ENCODE results near the gene HAS3. TPM values are rescaled to one million over a fixed set of nuclear protein-coding genes. Genes with fewer than 3 reads are reported as not detected.

The HAS3 gene
- total RNA-seq, 1 donor from 2014 or later, result 0.82 TPM

- no peak for TF ChIP-seq CTCF (IDR thresholded peaks at IDR 0.05)
- H3K27me3 Mint-ChIP-seq, result no peaks in the 10 kb centered on the region
- no peak overlapping the region for H3K4me3 Mint-ChIP-seq
- peaks cover 8% of the 10 kb centered on the region for H3K36me3 Mint-ChIP-seq (ENCODE audit: low read depth)
- intact Hi-C loops (cut with micrococcal nuclease), result no loop called here
- no peaks in the 10 kb centered on the region for H3K9me3 Mint-ChIP-seq
- H3K4me1 Mint-ChIP-seq, result no peaks in the 10 kb centered on the region
- ATAC-seq (ENCODE audit: low read depth) (no peak), DNase-seq (no peak)
- ChIA-PET CTCF (interaction anchor here (1.0 kb wide), 1 partner anchor 40 kb away, joined by 3 read pairs; no protein-coding TSS in a partner anchor), POLR2A (interaction anchor here (0.7 kb wide), 1 partner anchor 1412 kb away, joined by 5 read pairs; no protein-coding TSS in a partner anchor)
- no peak overlapping the region for H3K27ac Mint-ChIP-seq
Measured at GRCh38 chr16:69073181-69073702, 32.2 kb upstream of the HAS3 start.

GRCh38 chr16:69077251-69077650 lies 28.2 kb upstream of the HAS3 start:
- H3K4me1 Mint-ChIP-seq, result no peaks in the 10 kb centered on the region
- POLR2A ChIA-PET, result no interaction called here
- peaks cover 2% of the 10 kb centered on the region for H3K36me3 Mint-ChIP-seq (ENCODE audit: low read depth)
- H3K27ac Mint-ChIP-seq, result no peak overlapping the region
- CTCF ChIA-PET, result no interaction called here
- H3K9me3 Mint-ChIP-seq, result no peaks in the 10 kb centered on the region
- H3K27me3 Mint-ChIP-seq, result no peaks in the 10 kb centered on the region
- no peak overlapping the region for H3K4me3 Mint-ChIP-seq
- no peak for TF ChIP-seq CTCF (IDR thresholded peaks at IDR 0.05)
- DNase-seq (no peak), ATAC-seq (ENCODE audit: low read depth) (no peak)
- intact Hi-C loops (cut with micrococcal nuclease), result no loop called here

- TF ChIP-seq CTCF (IDR thresholded peaks at IDR 0.05), result no peak
- intact Hi-C loops (cut with micrococcal nuclease), result no loop called here
- no peaks in the 10 kb centered on the region for H3K9me3 Mint-ChIP-seq
- peaks cover 6% of the 10 kb centered on the region for H3K36me3 Mint-ChIP-seq (ENCODE audit: low read depth)
- ChIA-PET CTCF (no interaction called here), POLR2A (no interaction called here)
- H3K4me1 Mint-ChIP-seq, result no peaks in the 10 kb centered on the region
- H3K27ac Mint-ChIP-seq, result no peak overlapping the region
- H3K27me3 Mint-ChIP-seq, result no peaks in the 10 kb centered on the region
- ATAC-seq (ENCODE audit: low read depth) (no peak), DNase-seq (no peak)
- H3K4me3 Mint-ChIP-seq, result no peak overlapping the region
Measured at GRCh38 chr16:69078073-69078472, 27.4 kb upstream of the HAS3 start.

- Mint-ChIP-seq H3K27ac (no peak overlapping the region), H3K36me3 (ENCODE audit: low read depth) (peaks cover 21% of the 10 kb centered on the region), H3K9me3 (no peaks in the 10 kb centered on the region), H3K27me3 (no peaks in the 10 kb centered on the region), H3K4me3 (no peak overlapping the region), H3K4me1 (no peaks in the 10 kb centered on the region)
- no peak for DNase-seq
- no peak for TF ChIP-seq CTCF (IDR thresholded peaks at IDR 0.05)
- CTCF ChIA-PET, result no interaction called here
- ATAC-seq (ENCODE audit: low read depth), result no peak
- intact Hi-C loops (cut with micrococcal nuclease), result no loop called here
- POLR2A ChIA-PET, result no interaction called here
Measured at GRCh38 chr16:69079697-69080096, 25.8 kb upstream of the HAS3 start.

GRCh38 chr16:69083306-69083941 lies 22.0 kb upstream of the HAS3 start:
- no peaks in the 10 kb centered on the region for H3K9me3 Mint-ChIP-seq
- CTCF ChIA-PET, result no interaction called here
- H3K27ac Mint-ChIP-seq, result no peak overlapping the region
- no peak for TF ChIP-seq CTCF (IDR thresholded peaks at IDR 0.05)
- DNase-seq (no peak), ATAC-seq (ENCODE audit: low read depth) (no peak)
- intact Hi-C loops (cut with micrococcal nuclease), result no loop called here
- H3K36me3 Mint-ChIP-seq (ENCODE audit: low read depth), result peaks cover 29% of the 10 kb centered on the region
- POLR2A ChIA-PET, result no interaction called here
- no peaks in the 10 kb centered on the region for H3K4me1 Mint-ChIP-seq
- no peaks in the 10 kb centered on the region for H3K27me3 Mint-ChIP-seq
- H3K4me3 Mint-ChIP-seq, result no peak overlapping the region

Data from activated B cell treated with CpG ODN at 0.5 μM for 24 hours (primary cell).